AG04449 (cell line): Measurements from ENCODE around the gene RDH11.
A peak's percentile ranks its signal among the peaks of the same experiment; 100 is the strongest.

Source experiments
- CTCF ChIA-PET: fragments of 350-600 bp; formaldehyde crosslinking; extraction: SDS; loops from one replicate; lab custom pipeline; 2021; ENCODE audit warnings: antibody characterized with exemption; lab: Yijun Ruan, JAX
- POLR2A ChIA-PET: fragments of 400-600, 350-600 bp; formaldehyde crosslinking; extraction: SDS; loops from one replicate; lab custom pipeline; 2020; ENCODE audit warnings: antibody characterized with exemption, inconsistent platforms; lab: Yijun Ruan, JAX
- DNase-seq: peaks from one replicate; pipeline ENCODE4 v3.0.0-alpha.2; 2010; ENCODE audit warnings: low read depth, low spot score
- H3K4me3 ChIP-seq: 2 replicates; pipeline ENCODE4 v1.5.1; 2011; ENCODE audit warnings: low read depth, mild to moderate bottlenecking, control low read depth, low read length
- TF ChIP-seq, protein P1 (sequence below): IDR thresholded peaks from one replicate; pipeline ENCODE4 v1.5.1; 2011; ENCODE audit warnings: mild to moderate bottlenecking, moderate library complexity, low read length, control low read depth, inconsistent platforms; ENCODE audit not compliant: insufficient read depth; ENCODE audit errors: missing control alignments

Gene RDH11

DNA sequence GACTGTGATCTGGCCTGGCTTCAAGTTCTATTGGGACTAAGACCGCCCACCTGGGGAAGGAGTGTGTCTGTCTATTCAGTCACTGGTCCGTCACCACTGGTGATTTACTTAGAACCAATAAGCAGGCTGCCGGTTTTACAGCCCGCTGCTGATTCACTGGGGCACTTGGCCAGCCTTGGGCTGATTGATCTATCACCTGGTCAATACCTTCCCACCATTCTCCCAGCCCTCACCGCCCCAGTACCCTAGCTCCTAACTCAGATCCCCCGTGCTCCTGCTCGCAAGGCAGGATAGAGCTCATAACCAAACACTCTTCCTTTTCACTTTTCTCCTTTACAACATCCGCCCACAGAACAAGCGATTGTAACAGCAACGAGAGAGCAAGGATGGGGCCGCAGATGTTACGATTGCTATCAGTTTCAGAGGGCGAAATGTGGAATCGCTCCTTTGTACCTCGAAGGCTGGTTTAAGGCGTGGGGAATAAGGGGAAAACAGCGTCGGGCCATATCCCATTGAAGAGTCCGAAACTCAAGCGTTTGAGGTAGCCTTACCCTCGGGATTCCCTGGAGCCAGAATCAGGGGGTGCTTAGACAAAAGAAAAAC, 672 bp downstream of the RDH11 start:
- TF ChIP-seq, protein P1, sequence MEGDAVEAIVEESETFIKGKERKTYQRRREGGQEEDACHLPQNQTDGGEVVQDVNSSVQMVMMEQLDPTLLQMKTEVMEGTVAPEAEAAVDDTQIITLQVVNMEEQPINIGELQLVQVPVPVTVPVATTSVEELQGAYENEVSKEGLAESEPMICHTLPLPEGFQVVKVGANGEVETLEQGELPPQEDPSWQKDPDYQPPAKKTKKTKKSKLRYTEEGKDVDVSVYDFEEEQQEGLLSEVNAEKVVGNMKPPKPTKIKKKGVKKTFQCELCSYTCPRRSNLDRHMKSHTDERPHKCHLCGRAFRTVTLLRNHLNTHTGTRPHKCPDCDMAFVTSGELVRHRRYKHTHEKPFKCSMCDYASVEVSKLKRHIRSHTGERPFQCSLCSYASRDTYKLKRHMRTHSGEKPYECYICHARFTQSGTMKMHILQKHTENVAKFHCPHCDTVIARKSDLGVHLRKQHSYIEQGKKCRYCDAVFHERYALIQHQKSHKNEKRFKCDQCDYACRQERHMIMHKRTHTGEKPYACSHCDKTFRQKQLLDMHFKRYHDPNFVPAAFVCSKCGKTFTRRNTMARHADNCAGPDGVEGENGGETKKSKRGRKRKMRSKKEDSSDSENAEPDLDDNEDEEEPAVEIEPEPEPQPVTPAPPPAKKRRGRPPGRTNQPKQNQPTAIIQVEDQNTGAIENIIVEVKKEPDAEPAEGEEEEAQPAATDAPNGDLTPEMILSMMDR, result no peak
- H3K4me3 ChIP-seq, result peak overlapping the region; percentile 94
- DNase-seq, result peak; percentile 76
- CTCF ChIA-PET, result interaction anchor here (0.9 to 5.2 kb wide), 11 partner anchors 9 to 267 kb away, joined by 3 to 27 read pairs (median 4); partner anchors contain the start of gene ARG2
- POLR2A ChIA-PET, result interaction anchor here (0.7 to 1.1 kb wide), 4 partner anchors 8 to 60 kb away, joined by 3 to 5 read pairs (median 4); no protein-coding TSS in a partner anchor

DNA sequence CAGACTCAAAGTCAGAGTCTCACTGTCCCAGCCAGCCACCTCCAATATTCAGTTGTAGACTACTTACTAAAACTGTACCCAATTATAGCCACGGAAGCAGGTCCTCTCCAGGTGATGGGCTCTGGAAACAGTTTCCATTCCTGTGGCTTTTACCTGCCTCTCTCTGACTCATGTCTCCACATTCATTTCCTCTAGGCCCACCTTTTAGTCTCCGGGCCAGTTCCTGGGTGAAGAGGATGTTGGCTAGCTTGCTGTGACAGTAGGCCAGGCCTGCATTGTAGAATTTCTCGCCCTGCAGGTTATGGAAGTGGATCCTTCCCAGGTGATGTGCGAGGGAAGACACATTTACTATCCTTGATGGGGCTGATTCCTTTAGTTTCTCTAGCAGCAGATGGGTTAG, 5.6 kb downstream of the RDH11 start:
- no peak overlapping the region for H3K4me3 ChIP-seq
- ChIA-PET CTCF (interaction anchor here (1.9 to 3.8 kb wide), 2 partner anchors 14 to 263 kb away, joined by 4 to 31 read pairs; no protein-coding TSS in a partner anchor), POLR2A (no interaction called here)
- TF ChIP-seq, protein P1, result no peak
- no peak for DNase-seq

GRCh38 chr14:67683842-67684241, 11.7 kb downstream of the RDH11 start:
- H3K4me3 ChIP-seq, result no peak overlapping the region
- CTCF ChIA-PET, result interaction anchor here (1.5 kb wide), 1 partner anchor 10 kb away, joined by 3 read pairs; the partner anchor contains the start of gene VTI1B
- TF ChIP-seq, protein P1, result no peak
- POLR2A ChIA-PET, result no interaction called here
- no peak for DNase-seq

DNA sequence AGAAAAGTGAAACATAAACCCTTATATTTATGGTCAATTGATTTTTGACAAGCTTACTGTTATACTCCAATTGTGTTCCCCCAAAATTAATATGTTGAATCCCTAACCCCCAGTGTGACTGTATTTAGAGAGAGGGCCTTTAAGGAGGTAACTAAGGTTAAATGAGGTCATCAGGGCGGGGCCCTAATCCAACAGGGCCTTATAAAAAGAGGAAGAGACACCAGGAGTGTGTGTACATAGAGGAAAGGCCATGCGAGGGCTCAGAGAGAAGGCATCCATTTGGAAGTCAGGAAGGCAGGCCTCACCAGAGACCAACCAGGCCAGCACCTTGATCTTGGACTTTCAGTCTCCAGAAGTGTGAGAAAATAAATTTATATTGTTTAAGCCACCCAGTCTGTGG, 14.6 kb downstream of the RDH11 start:
- no peak for DNase-seq
- ChIA-PET CTCF (interaction anchor here (1.0 to 2.0 kb wide), 4 partner anchors 14 to 253 kb away, joined by 3 to 5 read pairs (median 4); no protein-coding TSS in a partner anchor), POLR2A (no interaction called here)
- no peak overlapping the region for H3K4me3 ChIP-seq
- TF ChIP-seq, protein P1, result no peak

DNA sequence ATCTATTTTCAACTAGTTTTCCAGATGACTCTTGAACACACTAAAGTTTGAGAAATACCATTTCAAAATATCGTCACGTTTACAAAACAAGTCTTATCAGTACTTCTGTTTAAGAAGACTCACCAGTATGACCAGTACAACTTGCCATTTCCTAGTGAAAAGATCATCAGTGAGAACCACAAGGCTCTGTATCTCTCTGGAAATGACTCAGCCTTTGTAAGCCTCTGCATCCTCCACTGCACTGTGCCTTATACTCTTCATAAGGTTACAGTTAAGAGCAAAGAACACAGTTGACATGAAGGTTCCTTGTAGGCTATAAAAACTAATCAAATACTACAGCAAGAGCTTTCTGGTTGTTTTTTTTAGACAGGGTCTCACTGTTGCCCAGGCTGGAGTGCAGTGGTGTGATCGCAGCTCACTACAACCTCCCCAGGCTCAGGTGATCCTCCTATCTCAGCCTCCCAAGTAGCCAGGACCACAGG, 15.4 kb downstream of the RDH11 start:
- ChIA-PET CTCF (interaction anchor here (0.9 to 1.5 kb wide), 5 partner anchors 10 to 252 kb away, joined by 3 to 7 read pairs (median 3); no protein-coding TSS in a partner anchor), POLR2A (no interaction called here)
- peak; percentile 71 for DNase-seq
- H3K4me3 ChIP-seq, result no peak overlapping the region
- TF ChIP-seq, protein P1, result no peak

DNA sequence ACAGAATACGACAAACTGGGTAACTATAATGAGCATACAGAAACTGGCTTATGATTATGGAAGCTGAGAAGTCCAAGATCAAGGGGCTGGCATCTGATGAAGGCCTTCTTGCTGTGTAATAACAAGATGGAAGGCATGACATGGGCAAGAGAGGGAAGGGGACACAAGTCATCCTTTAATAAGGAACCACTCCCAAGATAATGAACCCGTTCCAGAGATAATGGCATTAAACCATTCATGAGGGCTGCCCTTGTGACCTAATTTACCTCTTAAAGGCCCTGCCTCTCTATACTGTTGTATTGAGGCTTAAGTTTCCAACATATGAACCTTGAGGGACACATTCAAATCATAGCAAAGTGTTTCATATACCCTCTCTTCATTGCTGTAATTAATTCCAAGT, 16.6 kb downstream of the RDH11 start:
- TF ChIP-seq, protein P1, result no peak
- CTCF ChIA-PET, result interaction anchor here (0.8 to 1.4 kb wide), 2 partner anchors 12 to 79 kb away, joined by 3 to 5 read pairs; partner anchors contain the start of gene PIGH
- H3K4me3 ChIP-seq, result no peak overlapping the region
- DNase-seq, result no peak
- POLR2A ChIA-PET, result no interaction called here
